ENCODE data around the gene SCD5.

Gene SCD5

GRCh38 chr4:82681754-82682153 lies 116.8 kb downstream of the SCD5 start:
- DNase-seq: no peak

- DNase-seq: no peak
Observed at GRCh38 chr4:82680834-82681233, 117.8 kb downstream of the SCD5 start.

GRCh38 chr4:82679531-82679930 lies 119.1 kb downstream of the SCD5 start:
- no peak for DNase-seq

- no peak for DNase-seq
Observed at GRCh38 chr4:82678051-82678450, 120.5 kb downstream of the SCD5 start.

GRCh38 chr4:82677327-82677726 lies 121.3 kb downstream of the SCD5 start:
- DNase-seq: no peak

- no peak for DNase-seq
Observed at GRCh38 chr4:82667761-82668480, 130.7 kb downstream of the SCD5 start.

GRCh38 chr4:82666970-82667665 lies 131.5 kb downstream of the SCD5 start:
- no peak for DNase-seq

GRCh38 chr4:82661181-82661992 lies 137.2 kb downstream of the SCD5 start:
- DNase-seq: no peak

GRCh38 chr4:82652062-82652461 lies 146.5 kb downstream of the SCD5 start:
- DNase-seq: no peak

GRCh38 chr4:82650868-82651267 lies 147.7 kb downstream of the SCD5 start:
- DNase-seq: no peak

GRCh38 chr4:82648356-82648755 lies 150.2 kb downstream of the SCD5 start:
- no peak for DNase-seq

- no peak for DNase-seq
Observed at GRCh38 chr4:82645936-82646565, 152.5 kb downstream of the SCD5 start.

- no peak for DNase-seq
Observed at GRCh38 chr4:82644734-82645126, 153.9 kb downstream of the SCD5 start.

GRCh38 chr4:82643994-82644733 lies 154.4 kb downstream of the SCD5 start:
- DNase-seq: no peak

GRCh38 chr4:82642331-82642730 lies 156.3 kb downstream of the SCD5 start:
- no peak for DNase-seq

GRCh38 chr4:82640540-82640939 lies 158.1 kb downstream of the SCD5 start:
- DNase-seq: no peak

- no peak for DNase-seq
Observed at GRCh38 chr4:82639971-82640370, 158.6 kb downstream of the SCD5 start.

- DNase-seq: no peak
Observed at GRCh38 chr4:82638479-82638878, 160.1 kb downstream of the SCD5 start.

- DNase-seq: no peak
Observed at GRCh38 chr4:82630079-82630478, 168.5 kb downstream of the SCD5 start.

- no peak for DNase-seq
Observed at GRCh38 chr4:82629238-82630000, 169.2 kb downstream of the SCD5 start.

- no peak for DNase-seq
Observed at GRCh38 chr4:82626251-82626868, 172.2 kb downstream of the SCD5 start.
